ENCODE results near the gene MIER3.

DNA sequence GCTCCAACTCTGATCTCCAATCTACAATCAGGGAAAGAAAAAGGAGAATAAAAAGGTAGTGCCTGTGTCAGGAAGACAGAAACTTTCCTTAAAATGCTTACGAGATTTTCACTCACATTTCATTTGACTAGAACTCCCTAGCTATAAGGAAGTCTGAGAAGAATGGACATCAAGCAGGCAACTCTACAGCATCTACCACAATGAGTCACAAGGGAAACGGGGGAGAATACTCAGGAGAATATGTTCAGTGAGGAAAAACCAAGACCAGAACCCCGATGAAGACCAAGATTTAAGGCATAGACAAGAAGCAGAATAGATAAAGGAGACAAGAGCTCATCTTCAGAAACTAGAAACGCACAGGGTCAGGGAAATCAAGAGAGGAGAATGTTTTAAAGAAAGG, 51.5 kb downstream of the MIER3 start:
- TF ChIP-seq, protein P1, sequence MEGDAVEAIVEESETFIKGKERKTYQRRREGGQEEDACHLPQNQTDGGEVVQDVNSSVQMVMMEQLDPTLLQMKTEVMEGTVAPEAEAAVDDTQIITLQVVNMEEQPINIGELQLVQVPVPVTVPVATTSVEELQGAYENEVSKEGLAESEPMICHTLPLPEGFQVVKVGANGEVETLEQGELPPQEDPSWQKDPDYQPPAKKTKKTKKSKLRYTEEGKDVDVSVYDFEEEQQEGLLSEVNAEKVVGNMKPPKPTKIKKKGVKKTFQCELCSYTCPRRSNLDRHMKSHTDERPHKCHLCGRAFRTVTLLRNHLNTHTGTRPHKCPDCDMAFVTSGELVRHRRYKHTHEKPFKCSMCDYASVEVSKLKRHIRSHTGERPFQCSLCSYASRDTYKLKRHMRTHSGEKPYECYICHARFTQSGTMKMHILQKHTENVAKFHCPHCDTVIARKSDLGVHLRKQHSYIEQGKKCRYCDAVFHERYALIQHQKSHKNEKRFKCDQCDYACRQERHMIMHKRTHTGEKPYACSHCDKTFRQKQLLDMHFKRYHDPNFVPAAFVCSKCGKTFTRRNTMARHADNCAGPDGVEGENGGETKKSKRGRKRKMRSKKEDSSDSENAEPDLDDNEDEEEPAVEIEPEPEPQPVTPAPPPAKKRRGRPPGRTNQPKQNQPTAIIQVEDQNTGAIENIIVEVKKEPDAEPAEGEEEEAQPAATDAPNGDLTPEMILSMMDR (IDR thresholded peaks at IDR 0.05) = no peak
- no peak for TF ChIP-seq POLR2A (IDR thresholded peaks at IDR 0.05)
- TF ChIP-seq EP300 (IDR thresholded peaks at IDR 0.05) = no peak
